ENCODE results near the gene MCF2. TPM values are rescaled to one million over a fixed set of nuclear protein-coding genes. Genes with fewer than 3 reads are reported as not detected.

MCF2 gene
- total and polyA plus RNA-seq, 2 experiments from 2014 or later, result 1.1 to 1.4 TPM

DNA sequence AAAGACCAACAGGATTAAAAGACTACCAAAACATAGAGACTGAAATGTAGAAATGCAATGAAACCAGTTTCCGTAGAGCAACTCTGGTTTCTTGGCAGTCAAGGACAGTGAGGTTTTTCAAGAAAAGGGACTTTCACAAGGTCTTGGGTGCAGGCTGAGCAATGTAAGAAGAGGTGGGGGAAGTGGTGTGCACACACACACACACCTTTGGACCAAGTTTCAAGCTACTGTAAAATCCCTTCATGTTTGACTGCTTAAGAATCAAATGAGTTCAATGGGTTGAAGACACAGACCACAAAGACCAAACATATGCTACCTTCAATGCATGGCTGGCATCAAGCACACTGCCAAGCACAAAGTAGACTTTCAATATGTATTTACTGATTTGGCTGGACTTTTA is 17.8 kb upstream of the MCF2 start:
- ATAC-seq, result no peak
- H3K4me1 ChIP-seq (ENCODE audit: insufficient read depth), result no peaks in the 10 kb centered on the region
- Mint-ChIP-seq H3K36me3 (ENCODE audit: low read depth) (no peaks in the 10 kb centered on the region), H3K4me3 (no peak overlapping the region), H3K27me3 (ENCODE audit: insufficient read depth, low read depth, poor library complexity) (peaks cover 3% of the 10 kb centered on the region), H3K4me1 (no peaks in the 10 kb centered on the region), H3K27ac (no peak overlapping the region), H3K9me3 (no peaks in the 10 kb centered on the region)
- no peaks in the 10 kb centered on the region for H3K27me3 ChIP-seq (ENCODE audit: insufficient read depth)
- no peaks in the 10 kb centered on the region for H3K79me2 ChIP-seq (replicated peaks; ENCODE audit: insufficient read depth)
- no peaks in the 10 kb centered on the region for H3K9me2 ChIP-seq (ENCODE audit: insufficient read depth)
- TF ChIP-seq ZNF114 (CRISPR knock-in tag; IDR thresholded peaks at IDR 0.05), result no peak
- no peak for TF ChIP-seq ZNF331 (CRISPR knock-in tag; IDR thresholded peaks at IDR 0.05; ENCODE audit: low read depth)
- TF ChIP-seq CREB1 (CRISPR knock-in tag; IDR thresholded peaks at IDR 0.05; ENCODE audit: low read depth), result no peak
- TF ChIP-seq NANOG (IDR thresholded peaks at IDR 0.05; ENCODE audit: borderline replicate concordance), result no peak
- TF ChIP-seq EZH2 (IDR thresholded peaks at IDR 0.05; ENCODE audit: low read depth, unreplicated experiment), result no peak
- TF ChIP-seq JUNB (IDR thresholded peaks at IDR 0.05; ENCODE audit: unreplicated experiment), result no peak
- TF ChIP-seq, protein P1, sequence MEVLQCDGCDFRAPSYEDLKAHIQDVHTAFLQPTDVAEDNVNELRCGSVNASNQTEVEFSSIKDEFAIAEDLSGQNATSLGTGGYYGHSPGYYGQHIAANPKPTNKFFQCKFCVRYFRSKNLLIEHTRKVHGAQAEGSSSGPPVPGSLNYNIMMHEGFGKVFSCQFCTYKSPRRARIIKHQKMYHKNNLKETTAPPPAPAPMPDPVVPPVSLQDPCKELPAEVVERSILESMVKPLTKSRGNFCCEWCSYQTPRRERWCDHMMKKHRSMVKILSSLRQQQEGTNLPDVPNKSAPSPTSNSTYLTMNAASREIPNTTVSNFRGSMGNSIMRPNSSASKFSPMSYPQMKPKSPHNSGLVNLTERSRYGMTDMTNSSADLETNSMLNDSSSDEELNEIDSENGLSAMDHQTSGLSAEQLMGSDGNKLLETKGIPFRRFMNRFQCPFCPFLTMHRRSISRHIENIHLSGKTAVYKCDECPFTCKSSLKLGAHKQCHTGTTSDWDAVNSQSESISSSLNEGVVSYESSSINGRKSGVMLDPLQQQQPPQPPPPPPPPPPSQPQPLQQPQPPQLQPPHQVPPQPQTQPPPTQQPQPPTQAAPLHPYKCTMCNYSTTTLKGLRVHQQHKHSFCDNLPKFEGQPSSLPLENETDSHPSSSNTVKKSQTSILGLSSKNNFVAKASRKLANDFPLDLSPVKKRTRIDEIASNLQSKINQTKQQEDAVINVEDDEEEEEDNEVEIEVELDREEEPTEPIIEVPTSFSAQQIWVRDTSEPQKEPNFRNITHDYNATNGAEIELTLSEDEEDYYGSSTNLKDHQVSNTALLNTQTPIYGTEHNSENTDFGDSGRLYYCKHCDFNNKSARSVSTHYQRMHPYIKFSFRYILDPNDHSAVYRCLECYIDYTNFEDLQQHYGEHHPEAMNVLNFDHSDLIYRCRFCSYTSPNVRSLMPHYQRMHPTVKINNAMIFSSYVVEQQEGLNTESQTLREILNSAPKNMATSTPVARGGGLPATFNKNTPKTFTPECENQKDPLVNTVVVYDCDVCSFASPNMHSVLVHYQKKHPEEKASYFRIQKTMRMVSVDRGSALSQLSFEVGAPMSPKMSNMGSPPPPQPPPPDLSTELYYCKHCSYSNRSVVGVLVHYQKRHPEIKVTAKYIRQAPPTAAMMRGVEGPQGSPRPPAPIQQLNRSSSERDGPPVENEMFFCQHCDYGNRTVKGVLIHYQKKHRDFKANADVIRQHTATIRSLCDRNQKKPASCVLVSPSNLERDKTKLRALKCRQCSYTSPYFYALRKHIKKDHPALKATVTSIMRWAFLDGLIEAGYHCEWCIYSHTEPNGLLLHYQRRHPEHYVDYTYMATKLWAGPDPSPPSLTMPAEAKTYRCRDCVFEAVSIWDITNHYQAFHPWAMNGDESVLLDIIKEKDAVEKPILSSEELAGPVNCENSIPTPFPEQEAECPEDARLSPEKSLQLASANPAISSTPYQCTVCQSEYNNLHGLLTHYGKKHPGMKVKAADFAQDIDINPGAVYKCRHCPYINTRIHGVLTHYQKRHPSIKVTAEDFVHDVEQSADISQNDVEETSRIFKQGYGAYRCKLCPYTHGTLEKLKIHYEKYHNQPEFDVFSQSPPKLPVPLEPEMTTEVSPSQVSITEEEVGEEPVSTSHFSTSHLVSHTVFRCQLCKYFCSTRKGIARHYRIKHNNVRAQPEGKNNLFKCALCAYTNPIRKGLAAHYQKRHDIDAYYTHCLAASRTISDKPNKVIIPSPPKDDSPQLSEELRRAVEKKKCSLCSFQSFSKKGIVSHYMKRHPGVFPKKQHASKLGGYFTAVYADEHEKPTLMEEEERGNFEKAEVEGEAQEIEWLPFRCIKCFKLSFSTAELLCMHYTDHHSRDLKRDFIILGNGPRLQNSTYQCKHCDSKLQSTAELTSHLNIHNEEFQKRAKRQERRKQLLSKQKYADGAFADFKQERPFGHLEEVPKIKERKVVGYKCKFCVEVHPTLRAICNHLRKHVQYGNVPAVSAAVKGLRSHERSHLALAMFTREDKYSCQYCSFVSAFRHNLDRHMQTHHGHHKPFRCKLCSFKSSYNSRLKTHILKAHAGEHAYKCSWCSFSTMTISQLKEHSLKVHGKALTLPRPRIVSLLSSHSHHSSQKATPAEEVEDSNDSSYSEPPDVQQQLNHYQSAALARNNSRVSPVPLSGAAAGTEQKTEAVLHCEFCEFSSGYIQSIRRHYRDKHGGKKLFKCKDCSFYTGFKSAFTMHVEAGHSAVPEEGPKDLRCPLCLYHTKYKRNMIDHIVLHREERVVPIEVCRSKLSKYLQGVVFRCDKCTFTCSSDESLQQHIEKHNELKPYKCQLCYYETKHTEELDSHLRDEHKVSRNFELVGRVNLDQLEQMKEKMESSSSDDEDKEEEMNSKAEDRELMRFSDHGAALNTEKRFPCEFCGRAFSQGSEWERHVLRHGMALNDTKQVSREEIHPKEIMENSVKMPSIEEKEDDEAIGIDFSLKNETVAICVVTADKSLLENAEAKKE (CRISPR knock-in tag; IDR thresholded peaks at IDR 0.05), result no peak
- TF ChIP-seq EZH2phosphoT487 (IDR thresholded peaks at IDR 0.05; ENCODE audit: unreplicated experiment), result no peak
- TF ChIP-seq, protein P2, sequence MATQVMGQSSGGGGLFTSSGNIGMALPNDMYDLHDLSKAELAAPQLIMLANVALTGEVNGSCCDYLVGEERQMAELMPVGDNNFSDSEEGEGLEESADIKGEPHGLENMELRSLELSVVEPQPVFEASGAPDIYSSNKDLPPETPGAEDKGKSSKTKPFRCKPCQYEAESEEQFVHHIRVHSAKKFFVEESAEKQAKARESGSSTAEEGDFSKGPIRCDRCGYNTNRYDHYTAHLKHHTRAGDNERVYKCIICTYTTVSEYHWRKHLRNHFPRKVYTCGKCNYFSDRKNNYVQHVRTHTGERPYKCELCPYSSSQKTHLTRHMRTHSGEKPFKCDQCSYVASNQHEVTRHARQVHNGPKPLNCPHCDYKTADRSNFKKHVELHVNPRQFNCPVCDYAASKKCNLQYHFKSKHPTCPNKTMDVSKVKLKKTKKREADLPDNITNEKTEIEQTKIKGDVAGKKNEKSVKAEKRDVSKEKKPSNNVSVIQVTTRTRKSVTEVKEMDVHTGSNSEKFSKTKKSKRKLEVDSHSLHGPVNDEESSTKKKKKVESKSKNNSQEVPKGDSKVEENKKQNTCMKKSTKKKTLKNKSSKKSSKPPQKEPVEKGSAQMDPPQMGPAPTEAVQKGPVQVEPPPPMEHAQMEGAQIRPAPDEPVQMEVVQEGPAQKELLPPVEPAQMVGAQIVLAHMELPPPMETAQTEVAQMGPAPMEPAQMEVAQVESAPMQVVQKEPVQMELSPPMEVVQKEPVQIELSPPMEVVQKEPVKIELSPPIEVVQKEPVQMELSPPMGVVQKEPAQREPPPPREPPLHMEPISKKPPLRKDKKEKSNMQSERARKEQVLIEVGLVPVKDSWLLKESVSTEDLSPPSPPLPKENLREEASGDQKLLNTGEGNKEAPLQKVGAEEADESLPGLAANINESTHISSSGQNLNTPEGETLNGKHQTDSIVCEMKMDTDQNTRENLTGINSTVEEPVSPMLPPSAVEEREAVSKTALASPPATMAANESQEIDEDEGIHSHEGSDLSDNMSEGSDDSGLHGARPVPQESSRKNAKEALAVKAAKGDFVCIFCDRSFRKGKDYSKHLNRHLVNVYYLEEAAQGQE (IDR thresholded peaks at IDR 0.05; ENCODE audit: unreplicated experiment), result no peak
- TF ChIP-seq, protein P3, sequence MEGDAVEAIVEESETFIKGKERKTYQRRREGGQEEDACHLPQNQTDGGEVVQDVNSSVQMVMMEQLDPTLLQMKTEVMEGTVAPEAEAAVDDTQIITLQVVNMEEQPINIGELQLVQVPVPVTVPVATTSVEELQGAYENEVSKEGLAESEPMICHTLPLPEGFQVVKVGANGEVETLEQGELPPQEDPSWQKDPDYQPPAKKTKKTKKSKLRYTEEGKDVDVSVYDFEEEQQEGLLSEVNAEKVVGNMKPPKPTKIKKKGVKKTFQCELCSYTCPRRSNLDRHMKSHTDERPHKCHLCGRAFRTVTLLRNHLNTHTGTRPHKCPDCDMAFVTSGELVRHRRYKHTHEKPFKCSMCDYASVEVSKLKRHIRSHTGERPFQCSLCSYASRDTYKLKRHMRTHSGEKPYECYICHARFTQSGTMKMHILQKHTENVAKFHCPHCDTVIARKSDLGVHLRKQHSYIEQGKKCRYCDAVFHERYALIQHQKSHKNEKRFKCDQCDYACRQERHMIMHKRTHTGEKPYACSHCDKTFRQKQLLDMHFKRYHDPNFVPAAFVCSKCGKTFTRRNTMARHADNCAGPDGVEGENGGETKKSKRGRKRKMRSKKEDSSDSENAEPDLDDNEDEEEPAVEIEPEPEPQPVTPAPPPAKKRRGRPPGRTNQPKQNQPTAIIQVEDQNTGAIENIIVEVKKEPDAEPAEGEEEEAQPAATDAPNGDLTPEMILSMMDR (conservative IDR thresholded peaks at IDR 0.05; ENCODE audit: low read depth in 2 of 2), result no peak
- TF ChIP-seq STAT1 (IDR thresholded peaks at IDR 0.05; ENCODE audit: unreplicated experiment), result no peak
- TF ChIP-seq POLR2AphosphoS5 (IDR thresholded peaks at IDR 0.05; ENCODE audit: low read depth), result no peak
- TF ChIP-seq, protein P4, sequence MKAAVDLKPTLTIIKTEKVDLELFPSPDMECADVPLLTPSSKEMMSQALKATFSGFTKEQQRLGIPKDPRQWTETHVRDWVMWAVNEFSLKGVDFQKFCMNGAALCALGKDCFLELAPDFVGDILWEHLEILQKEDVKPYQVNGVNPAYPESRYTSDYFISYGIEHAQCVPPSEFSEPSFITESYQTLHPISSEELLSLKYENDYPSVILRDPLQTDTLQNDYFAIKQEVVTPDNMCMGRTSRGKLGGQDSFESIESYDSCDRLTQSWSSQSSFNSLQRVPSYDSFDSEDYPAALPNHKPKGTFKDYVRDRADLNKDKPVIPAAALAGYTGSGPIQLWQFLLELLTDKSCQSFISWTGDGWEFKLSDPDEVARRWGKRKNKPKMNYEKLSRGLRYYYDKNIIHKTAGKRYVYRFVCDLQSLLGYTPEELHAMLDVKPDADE (IDR thresholded peaks at IDR 0.05), result no peak
- no peak overlapping the region for H2AFZ ChIP-seq
- H3K27ac ChIP-seq (ENCODE audit: low read depth), result no peak overlapping the region
- no peaks in the 10 kb centered on the region for H3K36me3 ChIP-seq (ENCODE audit: insufficient read depth)
- H3K4me3 ChIP-seq, result no peak overlapping the region
- no peaks in the 10 kb centered on the region for H3F3A ChIP-seq (replicated peaks; ENCODE audit: low read depth)
- DNase-seq (ENCODE audit: low spot score), result no peak
- no peaks in the 10 kb centered on the region for H4K20me1 ChIP-seq (replicated peaks; ENCODE audit: insufficient read depth)
- no peak overlapping the region for H3K4me2 ChIP-seq
